Measurements from ENCODE around the gene CAPN12. TPM values are rescaled to one million over a fixed set of nuclear protein-coding genes. Genes with fewer than 3 reads are reported as not detected.

CAPN12 gene
- total RNA-seq, 2 donors from 2014 or later = 5.2 to 5.7 TPM

GRCh38 chr19:38720559-38721236 lies 23.6 kb downstream of the CAPN12 start:
- no peak for TF ChIP-seq CTCF (IDR thresholded peaks at IDR 0.05)
- Histone ChIP-seq H3K9me3 (no peaks in the 10 kb centered on the region), H3K4me3 (no peak overlapping the region), H3K9ac (ENCODE audit: low read depth in 2 of 2, low read length in 2 of 2) (no peak overlapping the region), H3K36me3 (peaks cover 84% of the 10 kb centered on the region), H3K27me3 (no peaks in the 10 kb centered on the region), H3K27ac (no peak overlapping the region), H3K4me1 (no peaks in the 10 kb centered on the region)
- intact Hi-C loops (cut with DNase I) = no loop called here
- no peak for DNase-seq

GRCh38 chr19:38719761-38720558 lies 24.3 kb downstream of the CAPN12 start:
- Histone ChIP-seq H3K27me3 (no peaks in the 10 kb centered on the region), H3K27ac (no peak overlapping the region), H3K4me1 (no peaks in the 10 kb centered on the region), H3K36me3 (peaks cover 84% of the 10 kb centered on the region), H3K9me3 (no peaks in the 10 kb centered on the region), H3K4me3 (no peak overlapping the region), H3K9ac (ENCODE audit: low read depth in 2 of 2, low read length in 2 of 2) (no peak overlapping the region)
- intact Hi-C loops (cut with DNase I) = no loop called here
- DNase-seq = no peak
- no peak for TF ChIP-seq CTCF (IDR thresholded peaks at IDR 0.05)

- Histone ChIP-seq H3K9me3 (no peaks in the 10 kb centered on the region), H3K4me1 (no peaks in the 10 kb centered on the region), H3K9ac (ENCODE audit: low read depth in 2 of 2, low read length in 2 of 2) (peak overlapping the region in 1 of 2 donors; percentile 7), H3K36me3 (peaks cover 83% of the 10 kb centered on the region), H3K4me3 (no peak overlapping the region), H3K27ac (no peak overlapping the region), H3K27me3 (no peaks in the 10 kb centered on the region)
- intact Hi-C loops (cut with DNase I) = no loop called here
- no peak for DNase-seq
- TF ChIP-seq CTCF (IDR thresholded peaks at IDR 0.05) = no peak
Observed at GRCh38 chr19:38718747-38719543, 25.3 kb downstream of the CAPN12 start.

GRCh38 chr19:38717855-38718254 lies 26.4 kb downstream of the CAPN12 start:
- no peak overlapping the region for H3K4me3 ChIP-seq
- no peak overlapping the region for H3K27ac ChIP-seq
- intact Hi-C loops (cut with DNase I) = no loop called here
- H3K27me3 ChIP-seq = no peaks in the 10 kb centered on the region
- no peaks in the 10 kb centered on the region for H3K4me1 ChIP-seq
- H3K9me3 ChIP-seq = no peaks in the 10 kb centered on the region
- no peak for DNase-seq
- H3K9ac ChIP-seq (ENCODE audit: low read depth in 2 of 2, low read length in 2 of 2) = no peak overlapping the region
- H3K36me3 ChIP-seq = peaks cover 84% of the 10 kb centered on the region
- TF ChIP-seq CTCF (IDR thresholded peaks at IDR 0.05) = no peak

- peaks cover 84% of the 10 kb centered on the region for H3K36me3 ChIP-seq
- no peak for DNase-seq
- intact Hi-C loops (cut with DNase I) = no loop called here
- TF ChIP-seq CTCF (IDR thresholded peaks at IDR 0.05) = no peak
- no peaks in the 10 kb centered on the region for H3K27me3 ChIP-seq
- H3K9me3 ChIP-seq = no peaks in the 10 kb centered on the region
- no peak overlapping the region for H3K27ac ChIP-seq
- H3K4me1 ChIP-seq = no peaks in the 10 kb centered on the region
- no peak overlapping the region for H3K9ac ChIP-seq (ENCODE audit: low read depth in 2 of 2, low read length in 2 of 2)
- no peak overlapping the region for H3K4me3 ChIP-seq
Observed at GRCh38 chr19:38717051-38717450, 27.2 kb downstream of the CAPN12 start.
